H9 (cell line): ENCODE results near the gene LAMB4. TPM values are rescaled to one million over a fixed set of nuclear protein-coding genes. Genes with fewer than 3 reads are reported as not detected.

ENCODE experiments used
- DNase-seq: peaks from one replicate; pipeline ENCODE4 v3.0.0-alpha.2; 2017
- H2AFZ ChIP-seq: one replicate; pipeline ENCODE4 v1.6.1; 2013; ENCODE audit warnings: mild to moderate bottlenecking, low read length, control low read depth, moderate library complexity
- H2AK5ac ChIP-seq: 2 replicates; pipeline ENCODE4 v1.6.1; 2013; ENCODE audit warnings: low read length, control low read depth, mixed read lengths; ENCODE audit not compliant: insufficient read length
- H2BK120ac ChIP-seq: one replicate; pipeline ENCODE4 v1.6.1; 2013; ENCODE audit warnings: low read depth, mild to moderate bottlenecking, low read length, control low read depth, inconsistent platforms; ENCODE audit not compliant: poor library complexity, severe bottlenecking
- H2BK12ac ChIP-seq: 2 replicates; pipeline ENCODE4 v1.6.1; 2013; ENCODE audit warnings: low read length, control low read depth, mixed read lengths, low read depth; ENCODE audit not compliant: insufficient read length
- H2BK15ac ChIP-seq: 2 replicates; pipeline ENCODE4 v1.6.1; 2013; ENCODE audit warnings: low read depth, low read length, control low read depth
- H2BK20ac ChIP-seq: one replicate; pipeline ENCODE4 v1.6.1; 2013; ENCODE audit warnings: low read depth, mild to moderate bottlenecking, low read length, control low read depth, inconsistent platforms; ENCODE audit not compliant: poor library complexity, severe bottlenecking
- H2BK5ac ChIP-seq: 2 replicates; pipeline ENCODE4 v1.6.1; 2013; ENCODE audit warnings: low read length, control low read depth, mixed read lengths; ENCODE audit not compliant: insufficient read length
- H3K14ac ChIP-seq: 2 replicates; pipeline ENCODE4 v1.6.1; 2013; ENCODE audit warnings: low read length, control low read depth; ENCODE audit not compliant: insufficient read depth
- H3K18ac ChIP-seq: 2 replicates; pipeline ENCODE4 v1.6.1; 2013; ENCODE audit warnings: low read depth, mild to moderate bottlenecking, mixed read lengths, low read length, control low read depth; ENCODE audit not compliant: insufficient read length
- H3K23ac ChIP-seq: 2 replicates; pipeline ENCODE4 v1.6.1; 2013; ENCODE audit warnings: low read length, control low read depth, mixed read lengths, low read depth; ENCODE audit not compliant: insufficient read length
- H3K23me2 ChIP-seq: 2 replicates; pipeline ENCODE4 v1.6.1; 2013; ENCODE audit warnings: low read depth, mild to moderate bottlenecking, mixed read lengths, low read length, control low read depth; ENCODE audit not compliant: insufficient read length, poor library complexity, severe bottlenecking
- H3K27ac ChIP-seq: 2 replicates; pipeline ENCODE4 v1.5.1; 2013; ENCODE audit warnings: low read length, control low read depth, mixed read lengths, low read depth; ENCODE audit not compliant: insufficient read length
- H3K27me3 ChIP-seq: 2 replicates; pipeline ENCODE4 v1.6.1; 2013; ENCODE audit warnings: low read length, control low read depth, inconsistent platforms; ENCODE audit not compliant: insufficient read depth
- H3K4ac ChIP-seq: 2 replicates; pipeline ENCODE4 v1.6.1; 2013; ENCODE audit warnings: low read depth, mild to moderate bottlenecking, control low read depth, inconsistent platforms, low read length, moderate library complexity
- H3K4me1 ChIP-seq: 2 replicates; pipeline ENCODE4 v1.6.1; 2013; ENCODE audit warnings: low read length, control low read depth, inconsistent platforms; ENCODE audit not compliant: insufficient read depth
- H3K4me2 ChIP-seq: 2 replicates; pipeline ENCODE4 v1.6.1; 2013; ENCODE audit warnings: low read length, control low read depth, mixed read lengths; ENCODE audit not compliant: insufficient read length, insufficient read depth
- H3K56ac ChIP-seq: 2 replicates; pipeline ENCODE4 v1.6.1; 2013; ENCODE audit warnings: low read depth, mild to moderate bottlenecking, mixed read lengths, low read length, control low read depth; ENCODE audit not compliant: insufficient read length
- H3K79me1 ChIP-seq: 2 replicates; pipeline ENCODE4 v1.6.1; 2013; ENCODE audit warnings: low read depth, mild to moderate bottlenecking, moderate library complexity, low read length, control low read depth, inconsistent platforms; ENCODE audit not compliant: insufficient read depth, poor library complexity, severe bottlenecking
- H3K79me2 ChIP-seq: 2 replicates; pipeline ENCODE4 v1.6.1; 2013; ENCODE audit warnings: low read length, control low read depth, inconsistent platforms; ENCODE audit not compliant: insufficient read depth
- H3K9ac ChIP-seq: 2 replicates; pipeline ENCODE4 v1.6.1; 2013; ENCODE audit warnings: low read length, control low read depth, mixed read lengths; ENCODE audit not compliant: insufficient read length; ENCODE audit errors: extremely low read depth
- H3K9me3 ChIP-seq: one replicate; pipeline ENCODE4 v1.6.1; 2013; ENCODE audit warnings: low read depth, low read length, inconsistent platforms; ENCODE audit not compliant: control insufficient read depth
- H3T11ph ChIP-seq: one replicate; pipeline ENCODE4 v1.6.1; 2013; ENCODE audit warnings: mild to moderate bottlenecking, low read length, control low read depth, inconsistent platforms
- H4K20me1 ChIP-seq: one replicate; pipeline ENCODE4 v1.6.1; 2013; ENCODE audit not compliant: control insufficient read depth, insufficient read length, insufficient read depth
- H4K5ac ChIP-seq: 2 replicates; pipeline ENCODE4 v1.6.1; 2013; ENCODE audit warnings: low read depth, mild to moderate bottlenecking, mixed read lengths, low read length, control low read depth; ENCODE audit not compliant: insufficient read length
- H4K8ac ChIP-seq: replicated peaks from 2 replicates; pipeline ENCODE4 v1.6.1; 2013; ENCODE audit warnings: low read length, control low read depth, mixed read lengths, low read depth; ENCODE audit not compliant: insufficient read length
- H4K91ac ChIP-seq: 2 replicates; pipeline ENCODE4 v1.6.1; 2013; ENCODE audit warnings: low read depth, mild to moderate bottlenecking, moderate library complexity, mixed read lengths, low read length, control low read depth; ENCODE audit not compliant: insufficient read length
- H3K27ac Mint-ChIP-seq, 3 experiments: 2 replicates in 2 of 3; 3 replicates in 1 of 3; pipeline ENCODE4 v1.8.0; 2020 to 2021; ENCODE audit warnings: mixed read lengths in 3 of 3, mild to moderate bottlenecking in 1 of 3, moderate library complexity in 1 of 3
- H3K27me3 Mint-ChIP-seq: 2 replicates; pipeline ENCODE4 v1.8.0; 2021; ENCODE audit warnings: low read depth, mild to moderate bottlenecking, moderate library complexity, mixed read lengths
- H3K36me3 Mint-ChIP-seq, 3 experiments: 2 replicates in 2 of 3; 3 replicates in 1 of 3; pipeline ENCODE4 v1.8.0; 2020 to 2021; ENCODE audit warnings: low read depth in 3 of 3, mixed read lengths in 3 of 3; ENCODE audit not compliant: insufficient read depth in 1 of 3
- H3K4me1 Mint-ChIP-seq, 2 experiments: 2 replicates each; pipeline ENCODE4 v1.8.0; 2020; ENCODE audit warnings: mixed read lengths in 2 of 2
- H3K4me3 Mint-ChIP-seq, 2 experiments: 2 replicates in 1 of 2; 3 replicates in 1 of 2; pipeline ENCODE4 v1.8.0; 2020 to 2021; ENCODE audit warnings: mild to moderate bottlenecking in 2 of 2, mixed read lengths in 2 of 2, moderate library complexity in 1 of 2
- H3K9me3 Mint-ChIP-seq, 2 experiments: 2 replicates in 1 of 2; 3 replicates in 1 of 2; pipeline ENCODE4 v1.8.0; 2020; ENCODE audit warnings: mild to moderate bottlenecking in 2 of 2, mixed read lengths in 2 of 2, moderate library complexity in 1 of 2
- WGBS: extraction: QIAGEN DNeasy Blood & Tissue Kit; methylation state at CpG from one replicate; pipeline ENCODE4 v1.1.7; 2013; ENCODE audit warnings: missing lambda C conversion rate, low lambda C conversion rate, mixed read lengths; ENCODE audit not compliant: insufficient read length; ENCODE audit errors: extremely low coverage; 5-methylcytosine and 5-hydroxymethylcytosine counted together
- total RNA-seq: library from RNA; stranded (reverse); gene quantifications from 2 replicates; pipeline ENCODE4 v1.2.1, GENCODE V29; 2021
- TF ChIP-seq, protein P1 (sequence below): fragments of 200-600 bp; sonication (generic); conservative IDR thresholded peaks from 3 replicates; pipeline ENCODE4 v1.8.0; 2021; ENCODE audit warnings: antibody characterized with exemption, mild to moderate bottlenecking

LAMB4 gene
- total RNA-seq, 1 experiment from 2014 or later: not detected

DNA sequence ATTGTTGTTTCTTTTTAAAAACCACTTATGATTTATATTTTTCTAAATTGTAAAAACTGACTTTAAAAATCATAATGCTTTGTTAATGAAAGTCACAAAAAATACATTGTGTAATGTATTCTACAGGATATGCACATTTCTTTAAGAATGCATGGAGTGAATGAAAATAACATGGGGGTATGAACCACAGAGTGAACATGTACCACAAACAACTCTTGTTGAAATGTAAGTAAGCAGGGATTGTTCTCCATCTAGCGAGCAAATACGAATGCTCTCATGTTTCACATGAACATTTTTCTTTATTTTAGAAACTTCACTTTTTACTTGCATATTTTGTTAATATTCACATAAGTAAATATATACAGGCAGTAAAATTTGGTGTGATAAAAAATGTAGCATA, 35.6 kb upstream of the LAMB4 start:
- TF ChIP-seq, protein P1, sequence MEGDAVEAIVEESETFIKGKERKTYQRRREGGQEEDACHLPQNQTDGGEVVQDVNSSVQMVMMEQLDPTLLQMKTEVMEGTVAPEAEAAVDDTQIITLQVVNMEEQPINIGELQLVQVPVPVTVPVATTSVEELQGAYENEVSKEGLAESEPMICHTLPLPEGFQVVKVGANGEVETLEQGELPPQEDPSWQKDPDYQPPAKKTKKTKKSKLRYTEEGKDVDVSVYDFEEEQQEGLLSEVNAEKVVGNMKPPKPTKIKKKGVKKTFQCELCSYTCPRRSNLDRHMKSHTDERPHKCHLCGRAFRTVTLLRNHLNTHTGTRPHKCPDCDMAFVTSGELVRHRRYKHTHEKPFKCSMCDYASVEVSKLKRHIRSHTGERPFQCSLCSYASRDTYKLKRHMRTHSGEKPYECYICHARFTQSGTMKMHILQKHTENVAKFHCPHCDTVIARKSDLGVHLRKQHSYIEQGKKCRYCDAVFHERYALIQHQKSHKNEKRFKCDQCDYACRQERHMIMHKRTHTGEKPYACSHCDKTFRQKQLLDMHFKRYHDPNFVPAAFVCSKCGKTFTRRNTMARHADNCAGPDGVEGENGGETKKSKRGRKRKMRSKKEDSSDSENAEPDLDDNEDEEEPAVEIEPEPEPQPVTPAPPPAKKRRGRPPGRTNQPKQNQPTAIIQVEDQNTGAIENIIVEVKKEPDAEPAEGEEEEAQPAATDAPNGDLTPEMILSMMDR: no peak
- H3K23me2 ChIP-seq: no peaks in the 10 kb centered on the region
- no peak overlapping the region for H3K27ac ChIP-seq
- no peak overlapping the region for H4K5ac ChIP-seq
- Mint-ChIP-seq H3K27ac (no peak overlapping the region), H3K27me3 (no peaks in the 10 kb centered on the region), H3K4me1 (peaks cover 12 to 15% of the 10 kb centered on the region in 2 experiments), H3K9me3 (no peaks in the 10 kb centered on the region), H3K4me3 (no peak overlapping the region), H3K36me3 (no peaks in the 10 kb centered on the region; a peak in 1 of 7 replicates)
- no peaks in the 10 kb centered on the region for H3K9me3 ChIP-seq
- no CpG with 5 or more reads among the region's 2 CpGs for WGBS
- no peak overlapping the region for H3K4ac ChIP-seq
- H2AFZ ChIP-seq: no peak overlapping the region
- H2AK5ac ChIP-seq: no peak overlapping the region
- no peak overlapping the region for H3K9ac ChIP-seq
- H2BK5ac ChIP-seq: no peak overlapping the region
- H3K79me1 ChIP-seq: no peaks in the 10 kb centered on the region
- no peak overlapping the region for H4K8ac ChIP-seq
- H4K20me1 ChIP-seq: no peaks in the 10 kb centered on the region
- DNase-seq: no peak
- no peaks in the 10 kb centered on the region; the same call in 1 of the 2 replicates for H3K4me1 ChIP-seq
- no peak overlapping the region for H4K91ac ChIP-seq
- no peak overlapping the region for H2BK120ac ChIP-seq
- H3K79me2 ChIP-seq: no peaks in the 10 kb centered on the region
- no peak overlapping the region for H3K23ac ChIP-seq
- H3T11ph ChIP-seq: no peak overlapping the region
- no peak overlapping the region for H2BK12ac ChIP-seq
- no peak overlapping the region for H3K18ac ChIP-seq
- H3K14ac ChIP-seq: no peak overlapping the region
- no peak overlapping the region for H2BK15ac ChIP-seq
- H3K56ac ChIP-seq: no peak overlapping the region
- H2BK20ac ChIP-seq: no peak overlapping the region
- no peak overlapping the region for H3K4me2 ChIP-seq
- no peaks in the 10 kb centered on the region for H3K27me3 ChIP-seq
